GM19193 (cell line): ENCODE data around the gene PCDH1.

Source experiments
- POLR2A ChIP-seq: IDR thresholded peaks from 4 replicates; pipeline ENCODE4 v1.6.1; 2011; ENCODE audit not compliant: insufficient read depth, insufficient read length; ENCODE audit errors: extremely low read depth

PCDH1 gene

GRCh38 chr5:141904551-141904950, 26.3 kb upstream of the PCDH1 start:
- no peak for TF ChIP-seq POLR2A

- no peak for TF ChIP-seq POLR2A
These were observed 25.1 kb upstream of the PCDH1 start for GRCh38 chr5:141903261-141903660.

GRCh38 chr5:141902015-141902814, 24.0 kb upstream of the PCDH1 start:
- no peak for TF ChIP-seq POLR2A

- no peak for TF ChIP-seq POLR2A
These were observed 20.3 kb upstream of the PCDH1 start for GRCh38 chr5:141898448-141899049.

- no peak for TF ChIP-seq POLR2A
These were observed 19.2 kb upstream of the PCDH1 start for GRCh38 chr5:141897425-141897824.

- TF ChIP-seq POLR2A: no peak
These were observed 11.2 kb upstream of the PCDH1 start for GRCh38 chr5:141889282-141889871.

GRCh38 chr5:141883892-141884318, 5.7 kb upstream of the PCDH1 start:
- no peak for TF ChIP-seq POLR2A

GRCh38 chr5:141883184-141883891, 5.1 kb upstream of the PCDH1 start:
- TF ChIP-seq POLR2A: no peak

GRCh38 chr5:141882594-141883183, 4.5 kb upstream of the PCDH1 start:
- TF ChIP-seq POLR2A: no peak

- TF ChIP-seq POLR2A: no peak
These were observed 3.7 kb upstream of the PCDH1 start for GRCh38 chr5:141881886-141882285.

GRCh38 chr5:141880961-141881801, 3.0 kb upstream of the PCDH1 start:
- no peak for TF ChIP-seq POLR2A

GRCh38 chr5:141879941-141880738, 1.9 kb upstream of the PCDH1 start:
- no peak for TF ChIP-seq POLR2A

GRCh38 chr5:141879426-141879759, 1.2 kb upstream of the PCDH1 start:
- no peak for TF ChIP-seq POLR2A
